ENCODE results near the gene TENT5C.

TENT5C gene

DNA sequence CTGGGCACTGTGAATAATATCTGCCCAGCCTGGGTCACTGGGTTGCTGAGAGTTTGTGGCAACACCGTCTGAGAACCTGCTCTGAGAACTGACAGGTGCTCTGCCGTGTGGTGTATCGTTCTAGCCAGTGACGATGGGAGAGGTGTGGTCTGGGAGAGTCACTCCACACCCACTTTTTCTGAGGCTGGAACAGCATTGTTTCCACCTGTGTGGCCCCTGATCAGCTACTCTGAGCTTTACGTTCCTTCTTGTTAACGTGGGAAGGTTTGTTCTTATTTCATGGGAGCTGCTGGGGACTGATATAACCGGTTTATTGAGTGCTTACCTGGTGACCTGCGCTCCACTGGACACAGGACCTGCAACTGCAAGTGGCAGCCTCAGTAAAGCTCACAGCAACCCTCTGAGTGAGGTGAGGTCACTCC, 34.8 kb upstream of the TENT5C start:
- no peak for DNase-seq (ENCODE audit: low spot score)
- TF ChIP-seq, protein P1, sequence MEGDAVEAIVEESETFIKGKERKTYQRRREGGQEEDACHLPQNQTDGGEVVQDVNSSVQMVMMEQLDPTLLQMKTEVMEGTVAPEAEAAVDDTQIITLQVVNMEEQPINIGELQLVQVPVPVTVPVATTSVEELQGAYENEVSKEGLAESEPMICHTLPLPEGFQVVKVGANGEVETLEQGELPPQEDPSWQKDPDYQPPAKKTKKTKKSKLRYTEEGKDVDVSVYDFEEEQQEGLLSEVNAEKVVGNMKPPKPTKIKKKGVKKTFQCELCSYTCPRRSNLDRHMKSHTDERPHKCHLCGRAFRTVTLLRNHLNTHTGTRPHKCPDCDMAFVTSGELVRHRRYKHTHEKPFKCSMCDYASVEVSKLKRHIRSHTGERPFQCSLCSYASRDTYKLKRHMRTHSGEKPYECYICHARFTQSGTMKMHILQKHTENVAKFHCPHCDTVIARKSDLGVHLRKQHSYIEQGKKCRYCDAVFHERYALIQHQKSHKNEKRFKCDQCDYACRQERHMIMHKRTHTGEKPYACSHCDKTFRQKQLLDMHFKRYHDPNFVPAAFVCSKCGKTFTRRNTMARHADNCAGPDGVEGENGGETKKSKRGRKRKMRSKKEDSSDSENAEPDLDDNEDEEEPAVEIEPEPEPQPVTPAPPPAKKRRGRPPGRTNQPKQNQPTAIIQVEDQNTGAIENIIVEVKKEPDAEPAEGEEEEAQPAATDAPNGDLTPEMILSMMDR (IDR thresholded peaks at IDR 0.05; ENCODE audit: extremely low read depth, insufficient read depth, missing control alignments) = no peak
- in situ Hi-C loops (cut with MboI; ENCODE audit: low pct_unique_long_range_greater_than_20kb, low sequenced_read_pairs, unreplicated experiment) = no loop called here

DNA sequence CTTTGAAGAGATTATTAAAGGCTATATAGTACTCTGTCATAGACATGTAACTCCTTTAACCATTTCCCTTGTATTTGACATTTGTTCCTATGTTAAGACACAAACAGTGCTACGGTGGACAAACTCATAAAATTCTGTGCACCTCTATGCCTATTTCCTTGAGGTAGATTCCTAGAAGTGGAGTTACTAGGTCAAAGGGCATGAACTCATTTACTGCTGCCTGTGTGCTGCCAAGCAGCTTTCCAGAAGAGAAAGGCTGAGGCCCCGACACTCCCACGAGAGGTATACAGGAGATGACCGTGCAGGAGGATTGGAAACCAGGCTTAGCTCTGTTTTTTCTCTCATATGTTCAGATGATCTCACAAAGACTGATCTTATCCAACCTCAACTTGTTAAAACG, 34.4 kb upstream of the TENT5C start:
- in situ Hi-C loops (cut with MboI; ENCODE audit: low pct_unique_long_range_greater_than_20kb, low sequenced_read_pairs, unreplicated experiment) = no loop called here
- TF ChIP-seq, protein P1 (IDR thresholded peaks at IDR 0.05; ENCODE audit: extremely low read depth, insufficient read depth, missing control alignments) = no peak
- no peak for DNase-seq (ENCODE audit: low spot score)

DNA sequence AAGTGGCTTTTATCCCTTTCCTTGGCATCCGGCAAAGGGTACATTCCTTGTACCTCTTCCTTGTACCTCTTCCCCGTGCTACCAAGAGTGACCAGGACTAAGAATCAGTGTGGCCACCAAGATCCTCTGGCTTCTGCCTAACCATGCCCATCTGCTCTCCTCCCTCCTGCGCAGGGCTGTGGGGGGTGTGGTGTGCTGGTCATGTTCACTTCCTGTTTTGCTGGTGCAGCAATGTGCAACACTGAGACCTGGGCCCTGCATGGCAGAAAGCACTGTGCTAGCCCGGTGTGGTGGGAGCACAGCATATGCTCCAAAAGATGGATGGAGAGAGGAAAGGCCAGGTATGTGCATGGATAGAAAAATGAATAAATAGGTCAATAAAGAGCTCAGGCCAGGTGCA, 33.3 kb upstream of the TENT5C start:
- TF ChIP-seq, protein P1 (IDR thresholded peaks at IDR 0.05; ENCODE audit: extremely low read depth, insufficient read depth, missing control alignments) = no peak
- in situ Hi-C loops (cut with MboI; ENCODE audit: low pct_unique_long_range_greater_than_20kb, low sequenced_read_pairs, unreplicated experiment) = no loop called here
- DNase-seq (ENCODE audit: low spot score) = no peak

DNA sequence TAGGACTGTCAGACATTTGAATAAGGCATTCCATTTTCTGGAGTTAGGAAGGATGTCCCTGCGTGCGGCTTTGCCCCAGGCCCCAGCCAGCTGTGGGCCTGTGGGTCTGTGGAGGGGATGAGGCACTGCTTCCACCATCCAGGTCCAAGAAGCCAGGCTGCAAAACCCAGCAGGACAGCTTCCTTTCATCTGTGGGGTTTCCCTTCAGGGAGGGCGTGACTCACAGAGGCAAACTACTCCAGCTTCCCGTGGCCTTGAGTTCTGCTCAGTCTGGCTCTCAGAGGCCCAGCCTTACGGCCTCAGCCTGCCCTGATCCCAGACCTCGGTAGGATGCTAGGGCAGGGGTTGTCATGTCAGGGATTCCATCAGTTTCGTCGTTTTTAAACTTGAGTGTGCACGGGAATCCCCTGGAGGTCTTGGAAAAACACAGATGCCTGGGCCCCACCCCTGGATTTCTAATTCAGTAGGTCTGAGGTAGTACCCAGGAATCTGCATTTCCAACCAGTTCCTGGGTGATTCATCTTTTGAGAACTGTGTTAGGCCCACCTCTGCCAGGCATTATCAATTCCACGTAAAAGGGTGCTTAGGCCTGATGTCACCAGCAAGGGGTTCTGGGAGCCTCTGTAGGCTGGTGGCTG, 32.3 kb upstream of the TENT5C start:
- TF ChIP-seq, protein P1 (IDR thresholded peaks at IDR 0.05; ENCODE audit: extremely low read depth, insufficient read depth, missing control alignments) = no peak
- DNase-seq (ENCODE audit: low spot score) = no peak
- in situ Hi-C loops (cut with MboI; ENCODE audit: low pct_unique_long_range_greater_than_20kb, low sequenced_read_pairs, unreplicated experiment) = no loop called here

DNA sequence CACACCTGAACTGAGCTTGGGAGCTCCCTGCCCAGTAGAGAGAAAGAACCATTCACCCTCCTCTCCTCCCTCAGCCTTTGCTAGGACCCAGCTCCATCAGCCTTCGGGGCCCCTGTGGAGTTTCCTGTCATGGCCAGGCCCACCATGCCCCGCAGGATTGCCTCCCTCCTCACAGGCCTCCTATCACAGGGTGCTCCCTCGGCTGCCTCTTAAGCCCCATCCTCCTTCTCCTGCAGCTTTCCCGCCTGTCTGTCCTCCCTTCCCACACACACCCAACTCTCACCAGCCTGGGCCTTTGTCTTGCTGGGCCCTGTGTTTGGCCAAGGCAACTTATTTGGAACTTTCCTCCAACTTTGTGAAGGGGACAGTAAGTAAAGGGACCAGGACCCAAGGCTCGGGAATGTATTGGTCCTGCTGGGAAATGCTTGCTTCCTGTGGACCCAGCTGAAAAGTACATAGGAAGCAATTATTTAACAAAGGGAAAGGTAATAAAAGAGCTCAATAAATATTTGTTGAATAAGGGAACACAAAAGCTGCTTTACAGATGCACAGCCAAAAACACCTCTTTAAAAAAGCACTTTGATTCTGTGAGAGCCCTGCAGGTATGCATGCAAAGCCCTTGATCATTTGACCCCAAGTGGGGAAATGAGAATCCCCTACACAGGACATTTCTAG, 31.6 kb upstream of the TENT5C start:
- TF ChIP-seq, protein P1 (IDR thresholded peaks at IDR 0.05; ENCODE audit: extremely low read depth, insufficient read depth, missing control alignments) = no peak
- DNase-seq (ENCODE audit: low spot score) = no peak
- in situ Hi-C loops (cut with MboI; ENCODE audit: low pct_unique_long_range_greater_than_20kb, low sequenced_read_pairs, unreplicated experiment) = no loop called here

DNA sequence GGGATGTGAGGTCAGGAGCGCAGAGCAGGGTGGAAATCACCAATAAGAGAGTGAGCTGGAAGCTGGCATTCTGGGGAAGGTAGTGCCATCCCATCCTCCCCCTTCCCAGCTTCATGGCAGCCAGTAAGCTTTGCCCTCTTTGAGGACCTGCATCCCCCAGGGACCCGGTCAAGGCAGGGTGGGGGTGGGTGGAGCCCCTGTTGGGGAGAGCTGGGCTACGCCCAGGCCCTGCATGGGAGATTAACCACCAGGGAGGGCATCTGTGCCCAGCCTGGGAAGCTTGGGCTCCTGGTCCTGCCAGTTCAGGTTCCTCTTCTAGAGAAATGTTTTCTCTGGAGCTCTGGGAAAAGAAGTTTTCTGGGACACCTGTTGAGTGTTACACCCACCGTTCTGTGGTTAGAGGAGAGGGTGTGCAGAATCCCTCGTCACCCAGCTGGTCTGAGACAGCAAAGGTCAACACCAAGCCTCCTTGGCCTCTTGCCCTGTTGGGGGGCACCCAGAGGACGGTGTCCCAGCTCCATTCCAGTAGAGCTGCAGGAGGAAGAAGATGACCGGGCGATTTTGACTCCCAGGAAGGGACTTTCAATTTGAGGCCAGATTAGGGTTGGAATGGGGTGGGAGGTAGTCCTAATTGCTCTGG, 30.1 kb upstream of the TENT5C start:
- in situ Hi-C loops (cut with MboI; ENCODE audit: low pct_unique_long_range_greater_than_20kb, low sequenced_read_pairs, unreplicated experiment) = no loop called here
- TF ChIP-seq, protein P1 (IDR thresholded peaks at IDR 0.05; ENCODE audit: extremely low read depth, insufficient read depth, missing control alignments) = no peak
- DNase-seq (ENCODE audit: low spot score) = no peak

Measured in GM13977 (cell line).